ENCODE measurements around the gene OVOL1.
A peak's percentile ranks its signal among the peaks of the same experiment; 100 is the strongest.

OVOL1 gene

GRCh38 chr11:65793144-65793581 lies 6.3 kb downstream of the OVOL1 start:
- peak; percentile 75 for DNase-seq

GRCh38 chr11:65793625-65794400 lies 7.0 kb downstream of the OVOL1 start:
- DNase-seq, result no peak

DNA sequence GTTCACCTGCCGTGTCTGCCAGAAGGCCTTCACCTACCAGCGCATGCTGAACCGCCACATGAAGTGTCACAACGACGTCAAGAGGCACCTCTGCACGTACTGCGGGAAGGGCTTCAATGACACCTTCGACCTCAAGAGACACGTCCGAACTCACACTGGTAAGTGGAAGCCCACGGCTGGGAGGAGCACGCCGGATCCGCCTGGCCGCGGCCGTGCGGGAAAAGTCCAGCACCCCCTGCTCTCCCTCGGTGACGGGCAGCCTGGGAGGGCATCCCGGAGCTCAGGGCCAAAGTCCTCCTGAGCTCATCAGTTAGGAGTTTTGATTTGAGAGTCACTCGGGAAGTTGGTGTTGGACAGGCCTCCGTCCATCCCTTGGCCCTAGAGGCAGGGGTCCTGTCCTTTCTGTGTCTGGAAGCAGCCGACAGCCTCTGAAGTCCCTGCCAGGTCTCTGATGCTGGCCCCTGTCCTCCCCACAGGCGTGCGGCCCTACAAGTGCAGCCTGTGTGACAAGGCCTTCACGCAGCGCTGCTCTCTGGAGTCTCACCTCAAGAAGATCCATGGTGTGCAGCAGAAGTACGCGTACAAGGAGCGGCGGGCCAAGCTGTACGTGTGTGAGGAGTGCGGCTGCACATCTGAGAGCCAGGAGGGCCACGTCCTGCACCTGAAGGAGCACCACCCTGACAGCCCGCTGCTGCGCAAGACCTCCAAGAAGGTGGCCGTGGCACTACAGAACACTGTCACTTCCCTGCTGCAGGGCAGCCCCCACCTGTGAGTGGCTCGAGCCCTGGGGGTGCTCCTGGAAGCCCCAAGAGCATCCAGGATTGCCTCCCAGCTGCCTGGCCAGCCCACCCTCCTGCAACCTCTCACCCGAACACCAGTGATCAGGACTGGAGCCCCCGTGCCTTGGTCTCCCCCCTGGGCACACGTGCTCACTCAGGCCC lies 8.0 kb downstream of the OVOL1 start:
- no peak for DNase-seq

DNA sequence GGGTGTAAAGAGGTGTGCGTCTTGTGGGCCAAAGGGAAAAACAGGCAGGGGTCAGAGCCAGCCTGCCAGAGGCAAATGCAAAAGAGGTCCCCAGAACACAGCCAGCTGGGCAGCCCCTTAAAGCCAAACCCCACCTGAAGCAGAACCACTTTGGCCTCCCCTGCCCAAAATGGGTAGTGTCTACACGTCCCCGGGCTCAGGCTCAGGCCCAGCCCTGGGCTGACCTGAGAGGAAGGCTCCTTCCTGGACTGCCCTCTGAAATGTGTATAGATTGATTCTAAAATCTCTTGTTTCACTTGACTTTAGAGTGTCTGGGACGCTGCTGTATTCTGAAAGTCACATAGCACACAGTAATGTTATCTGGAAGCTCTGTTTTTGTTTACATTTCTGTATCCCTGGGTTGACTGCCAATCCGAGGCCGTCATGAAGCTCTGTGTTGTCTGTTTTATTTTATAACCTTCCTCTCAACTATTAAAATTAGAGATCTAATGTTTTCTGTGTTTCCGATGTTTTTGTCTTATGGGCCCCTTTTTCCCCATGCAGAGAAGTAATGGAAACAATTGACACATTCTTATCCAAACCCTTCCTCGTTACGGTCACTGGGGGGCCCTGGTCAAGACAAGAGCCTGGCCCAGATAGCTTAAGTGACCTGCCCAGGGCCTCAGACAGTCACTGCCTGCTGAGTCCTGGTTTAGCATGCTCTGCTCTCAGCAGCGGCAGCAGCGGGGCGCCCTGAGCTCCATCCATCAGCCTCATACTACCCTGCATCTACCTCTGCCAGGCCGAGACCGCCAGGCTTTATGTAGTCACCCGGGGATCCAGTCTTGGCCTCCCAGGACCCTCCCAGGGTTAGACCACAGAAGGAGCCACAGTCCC lies 10.1 kb downstream of the OVOL1 start:
- DNase-seq, result no peak

GRCh38 chr11:65797711-65798110 lies 10.8 kb downstream of the OVOL1 start:
- no peak for DNase-seq

GRCh38 chr11:65798882-65799281 lies 12.0 kb downstream of the OVOL1 start:
- no peak for DNase-seq

GRCh38 chr11:65801153-65801987 lies 14.5 kb downstream of the OVOL1 start:
- no peak for DNase-seq

- no peak for DNase-seq
Observed at GRCh38 chr11:65802841-65803240, 16.0 kb downstream of the OVOL1 start.

DNA sequence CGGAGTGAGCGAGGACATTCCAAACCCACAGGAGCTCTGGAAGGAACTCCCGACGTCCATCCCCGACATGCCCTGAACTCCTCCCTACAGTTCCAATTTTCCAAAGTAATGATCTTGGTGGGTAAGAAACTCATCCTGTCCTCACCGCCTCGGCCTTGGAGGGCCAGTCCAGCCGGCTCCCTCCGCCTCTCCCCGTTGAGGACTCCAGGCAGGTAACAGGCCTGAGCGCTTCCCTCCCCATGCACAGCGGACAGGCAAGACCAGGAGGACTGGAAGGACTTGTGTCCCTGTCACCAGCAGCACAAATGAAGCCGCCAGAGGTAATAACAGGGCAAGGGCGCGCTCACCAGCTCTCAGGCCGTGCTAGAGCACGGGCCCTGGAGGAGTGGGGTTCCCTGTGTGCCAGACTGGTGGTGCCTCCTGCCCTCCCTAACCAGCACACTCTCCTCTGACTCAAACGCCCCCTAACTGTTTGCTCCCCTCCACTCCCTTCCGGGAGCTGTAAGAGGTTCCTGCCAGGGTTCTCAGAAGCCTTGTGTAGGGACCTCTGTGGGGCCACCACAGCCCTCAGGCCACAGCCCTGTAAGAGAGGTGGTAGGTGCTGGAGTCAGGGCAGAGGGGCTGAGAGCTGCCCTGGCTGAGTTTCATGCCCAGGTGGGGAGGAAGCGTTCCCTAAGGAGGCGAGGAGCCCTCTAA lies 17.1 kb downstream of the OVOL1 start:
- DNase-seq, result no peak

DNA sequence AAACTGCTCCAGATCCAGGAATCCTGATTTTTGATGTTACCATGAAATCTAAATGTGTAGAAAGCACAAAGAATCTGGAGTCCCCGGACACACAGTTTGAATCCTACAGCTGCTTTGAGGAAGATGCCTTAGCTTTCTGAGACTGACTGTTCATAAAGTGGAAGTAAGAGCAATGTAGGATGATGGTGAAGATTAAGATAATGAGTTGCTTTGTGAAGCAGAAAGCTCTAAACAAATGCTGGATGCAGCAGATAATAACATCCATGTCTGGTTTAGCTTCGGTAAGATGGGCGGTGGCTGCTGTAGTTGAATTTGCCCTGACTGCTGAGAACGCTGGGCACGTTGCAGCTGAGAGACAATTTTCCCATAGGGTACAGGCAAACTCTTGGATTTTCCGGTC lies 20.1 kb downstream of the OVOL1 start:
- no peak for DNase-seq

- DNase-seq, result no peak
Observed at GRCh38 chr11:65808744-65809341, 22.0 kb downstream of the OVOL1 start.

DNA sequence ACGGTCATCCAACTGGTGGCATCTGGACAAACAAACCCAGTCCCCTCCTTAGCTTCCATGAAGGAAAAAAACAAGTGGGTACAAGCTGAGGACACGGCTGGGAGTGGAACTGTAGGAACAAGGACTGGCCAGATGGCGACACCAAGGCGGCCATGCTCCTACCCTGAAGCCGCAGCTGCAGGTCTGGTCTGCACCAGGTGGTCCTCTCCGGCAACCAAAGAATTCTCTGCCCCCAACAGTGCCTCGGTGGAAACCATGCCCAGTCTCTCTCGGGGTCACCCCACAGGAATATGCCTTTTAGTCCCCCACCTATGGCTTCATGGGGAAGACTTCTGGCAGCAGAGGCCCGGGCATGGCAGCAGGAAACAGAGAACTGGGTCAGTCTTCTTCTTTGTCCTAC lies 22.6 kb downstream of the OVOL1 start:
- DNase-seq, result no peak

- no peak for DNase-seq
Observed at GRCh38 chr11:65810046-65810868, 23.4 kb downstream of the OVOL1 start.

DNA sequence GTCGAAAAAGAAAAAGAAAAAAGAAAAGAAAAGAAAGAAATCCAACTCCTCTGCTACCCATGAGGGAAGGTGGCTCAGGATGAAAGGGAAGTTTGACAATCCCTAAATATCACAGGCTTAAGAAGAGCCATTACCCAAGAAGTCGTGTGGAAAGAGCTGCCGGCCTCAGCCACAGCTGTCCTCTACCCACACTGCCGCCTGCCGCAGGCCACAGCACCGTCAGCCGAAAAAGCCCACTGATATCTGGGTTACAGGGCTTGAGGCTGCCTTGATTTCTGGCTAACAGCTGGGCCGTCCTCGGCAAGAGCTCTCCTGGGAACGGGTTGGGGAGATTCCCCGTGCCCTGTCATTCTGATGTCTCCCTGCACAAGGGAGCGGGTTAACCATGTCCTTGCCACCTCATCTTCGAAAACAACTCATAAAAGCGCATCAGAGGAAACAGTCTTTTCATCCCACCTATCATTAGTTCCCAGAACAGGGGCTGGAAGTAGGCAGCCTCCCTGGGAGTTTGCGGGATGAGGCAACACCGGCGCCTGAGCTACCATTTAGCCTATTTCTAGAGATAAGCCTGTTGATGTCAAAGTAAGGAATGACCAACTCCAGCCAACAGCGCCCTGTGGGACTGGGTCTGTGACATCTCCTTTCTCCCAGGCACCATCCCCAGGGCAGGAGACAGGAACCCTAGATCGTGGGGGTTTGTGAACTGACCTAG lies 25.1 kb downstream of the OVOL1 start:
- no peak for DNase-seq

DNA sequence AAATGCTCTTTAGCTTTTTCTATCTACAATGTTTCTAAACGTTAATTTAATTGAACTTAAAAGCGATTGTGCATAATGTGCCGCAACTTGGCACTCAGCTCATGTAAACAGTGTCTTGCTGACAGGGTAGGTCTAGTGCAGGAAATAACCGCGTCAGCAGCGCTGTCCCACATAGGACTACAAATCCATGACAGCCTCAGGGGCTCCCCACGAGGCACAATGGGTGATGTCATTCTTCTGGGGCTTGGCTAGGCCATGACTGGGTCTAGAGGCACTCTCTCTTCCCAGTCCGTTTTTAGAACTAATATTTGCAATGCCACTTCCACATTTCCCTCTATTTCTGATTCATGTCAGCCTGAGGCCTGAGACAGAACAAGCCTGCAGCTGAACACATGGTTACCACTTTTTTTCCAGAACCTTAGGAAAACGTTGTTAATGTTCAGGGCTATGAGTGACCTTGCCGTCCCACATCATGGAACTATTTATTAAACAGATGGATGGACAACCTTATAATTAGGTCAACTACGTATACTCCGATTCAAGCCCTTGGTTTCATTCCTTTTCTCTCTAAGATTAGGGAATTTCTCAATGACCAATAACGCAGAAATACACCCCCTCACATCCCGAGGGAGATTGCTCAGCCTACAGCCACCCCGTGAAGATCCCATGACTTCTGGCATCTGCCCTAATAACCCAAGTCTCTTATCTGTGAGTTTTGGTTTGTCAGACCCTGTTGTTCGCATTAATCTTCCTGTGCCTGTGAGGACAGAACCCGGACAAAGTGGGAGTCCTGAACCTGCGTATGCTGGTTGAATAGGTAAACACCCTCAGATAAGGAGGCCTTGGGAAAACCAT lies 27.5 kb downstream of the OVOL1 start:
- no peak for DNase-seq

- DNase-seq, result no peak
Observed at GRCh38 chr11:65814986-65815565, 28.2 kb downstream of the OVOL1 start.

GRCh38 chr11:65816696-65817095 lies 29.8 kb downstream of the OVOL1 start:
- no peak for DNase-seq

DNA sequence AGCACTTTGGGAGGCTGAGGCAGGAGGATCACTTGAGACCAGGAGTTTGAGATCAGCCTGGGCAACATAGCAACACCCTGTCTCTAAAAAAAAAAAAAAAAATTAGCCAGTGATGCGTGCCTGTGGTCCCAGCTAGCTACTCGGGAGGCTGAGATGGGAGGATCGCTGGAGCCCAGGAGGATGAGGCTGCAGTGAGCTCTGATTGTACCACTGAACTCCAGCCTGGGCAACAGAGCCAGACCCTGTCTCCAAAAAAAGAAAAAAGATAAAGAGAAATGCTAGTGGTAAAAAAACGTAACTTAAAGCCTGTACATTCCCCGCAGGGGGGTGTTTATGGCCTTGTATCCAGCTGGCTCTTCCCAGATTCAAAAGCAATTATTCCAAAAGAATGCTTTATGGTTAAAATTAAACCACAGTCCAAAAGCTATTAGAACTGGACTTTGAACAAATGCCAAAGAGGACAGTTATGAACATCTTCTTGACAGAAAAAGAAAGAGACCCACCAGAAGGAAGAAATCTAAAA lies 30.5 kb downstream of the OVOL1 start:
- no peak for DNase-seq
